Endothelial cell of umbilical vein (primary cell): ENCODE data around the gene TNFSF4.

Experiments used
- CTCF ChIP-seq, 2 donors: IDR thresholded peaks; 1 replicate in 1 of 2; 2 replicates in 1 of 2; pipeline ENCODE4 v1.5.1; 2011; ENCODE audit warnings: low read length in 2 of 2, mild to moderate bottlenecking in 2 of 2, moderate library complexity in 2 of 2, control low read depth in 1 of 2, inconsistent platforms in 1 of 2, low read depth in 1 of 2; ENCODE audit not compliant: insufficient read depth in 1 of 2; ENCODE audit errors: extremely low read depth in 1 of 2
- EZH2 ChIP-seq: IDR thresholded peaks from 2 replicates; pipeline ENCODE4 v1.6.1; 2012; ENCODE audit warnings: borderline replicate concordance, low read depth, mild to moderate bottlenecking, moderate library complexity, low read length, inconsistent platforms; ENCODE audit not compliant: severe bottlenecking
- GATA2 ChIP-seq: IDR thresholded peaks from 2 replicates; pipeline ENCODE4 v1.7.0; 2011; ENCODE audit warnings: low read depth, mild to moderate bottlenecking, moderate library complexity, mixed read lengths, low read length; ENCODE audit not compliant: insufficient read length, insufficient read depth
- MAX ChIP-seq: IDR thresholded peaks from 2 replicates; pipeline ENCODE4 v1.6.1; 2011; ENCODE audit not compliant: insufficient read depth, insufficient read length
- POLR2A ChIP-seq: IDR thresholded peaks from 2 replicates; pipeline ENCODE4 v1.6.1; 2012; ENCODE audit warnings: low read depth, mild to moderate bottlenecking, control low read depth, low read length
- POLR2AphosphoS5 ChIP-seq: IDR thresholded peaks from 2 replicates; pipeline ENCODE4 v1.6.1; 2012; ENCODE audit warnings: low read depth, mild to moderate bottlenecking, control low read depth, low read length, moderate library complexity; ENCODE audit not compliant: insufficient read depth

- no peak for TF ChIP-seq EZH2
- no peak for TF ChIP-seq POLR2A
- no peak for TF ChIP-seq CTCF (IDR thresholded peaks at IDR 0.05; ENCODE audit: extremely low read depth in 1 of 2, insufficient read depth in 1 of 2, low read depth in 1 of 2, low read length in 2 of 2)
- TF ChIP-seq GATA2: no peak
- TF ChIP-seq POLR2AphosphoS5: no peak
- no peak for TF ChIP-seq MAX
Measured at GRCh38 chr1:173208146-173208545, 1.0 kb upstream of the TNFSF4 start.
